ENCODE measurements around the gene DCAF12.

Gene DCAF12

GRCh38 chr9:34037626-34038025 lies 88.9 kb downstream of the DCAF12 start:
- no peak for TF ChIP-seq CTCF (IDR thresholded peaks at IDR 0.05; ENCODE audit: insufficient read depth, low read depth, low read length, missing control alignments)

GRCh38 chr9:34036625-34037024 lies 89.9 kb downstream of the DCAF12 start:
- no peak overlapping the region for H3K4me3 ChIP-seq (ENCODE audit: low read length)
- TF ChIP-seq CTCF (IDR thresholded peaks at IDR 0.05; ENCODE audit: insufficient read depth, low read depth, low read length, missing control alignments) = no peak
- DNase-seq (ENCODE audit: low read depth) = no peak

More at GRCh38 chr9:34037626-34038025, 88.9 kb downstream of the DCAF12 start:
- DNase-seq (ENCODE audit: low read depth) = no peak
- no peak overlapping the region for H3K4me3 ChIP-seq (ENCODE audit: low read length)

Measured in epithelial cell of esophagus (primary cell).